Measurements from ENCODE around the gene LDLRAD2. TPM values are rescaled to one million over a fixed set of nuclear protein-coding genes. Genes with fewer than 3 reads are reported as not detected.
A peak's percentile ranks its signal among the peaks of the same experiment; 100 is the strongest.

The LDLRAD2 gene
- total and polyA plus RNA-seq, 9 of the 15 experiments (the other 6 are each of a cell fraction or from before 2014, with no cell fraction given) = 0.45 to 0.48 TPM; not detected in 7

DNA sequence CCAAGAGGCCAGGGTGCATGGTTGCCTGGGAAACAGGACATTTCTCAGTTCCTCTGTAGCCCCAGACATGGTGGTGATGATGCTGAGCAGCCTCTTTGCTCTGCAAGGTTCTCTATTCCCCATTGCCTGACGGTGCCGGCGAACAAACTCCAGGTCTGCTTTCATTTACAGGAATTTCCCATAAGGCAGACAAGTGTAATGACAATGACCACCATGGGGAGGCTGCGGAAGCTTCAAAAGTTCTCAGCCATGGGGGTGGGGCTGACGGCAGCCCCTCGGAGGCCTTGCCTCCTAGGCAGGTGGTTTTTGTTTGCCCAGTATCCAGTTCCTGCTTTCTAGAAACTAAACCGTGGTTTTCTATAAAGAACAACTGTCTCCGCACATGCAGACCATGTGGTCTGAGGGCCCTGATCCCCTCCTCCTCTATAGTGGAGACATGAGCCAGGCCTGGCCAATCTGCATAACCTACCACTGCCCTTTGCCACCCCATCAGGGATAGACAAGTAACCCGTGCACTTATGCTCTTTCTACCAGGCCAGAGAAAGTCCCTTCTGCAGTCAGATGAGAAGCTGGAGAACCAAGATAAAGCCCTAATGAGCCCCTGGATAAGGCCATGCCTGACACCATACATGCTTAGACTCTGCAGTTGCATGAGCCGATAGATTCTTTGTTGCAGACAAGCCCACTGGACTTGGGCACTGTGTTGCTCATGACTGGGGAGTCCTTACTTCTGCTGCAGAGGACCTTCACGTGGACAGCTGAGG is 54.1 kb downstream of the LDLRAD2 start (continued):
- TF ChIP-seq RAD21 (CRISPR knock-in tag; conservative IDR thresholded peaks at IDR 0.05 in 1 of 2, IDR thresholded peaks at IDR 0.05 in 1 of 2) (peak in 1 of 2 experiments; percentile 49; a peak in 2 of 4 replicates), ZBTB49 (CRISPR knock-in tag; IDR thresholded peaks at IDR 0.05; ENCODE audit: borderline replicate concordance) (no peak), SNRNP70 (optimal IDR thresholded peaks at IDR 0.05; ENCODE audit: low read depth, low read length) (no peak), TAF9B (IDR thresholded peaks at IDR 0.05; ENCODE audit: partially characterized antibody) (no peak), CTCF (IDR thresholded peaks at IDR 0.05 in 2 of 3, conservative IDR thresholded peaks at IDR 0.05 in 1 of 3; ENCODE audit: insufficient read depth in 2 of 3, low read depth in 1 of 3, low read length in 3 of 3) (peak; percentile 28 to 57 (median 37); a peak in 5 of 6 replicates), SMARCA4 (IDR thresholded peaks at IDR 0.05) (peak; percentile 68), ZBTB7A (IDR thresholded peaks at IDR 0.05; ENCODE audit: borderline replicate concordance, control insufficient read depth, low read depth, low read length) (peak; percentile 52; the same call in 1 of the 2 replicates), ZFX (CRISPR knock-in tag; IDR thresholded peaks at IDR 0.05) (0 out of 2 replicates have a peak, but pooled peaks have one; percentile 33)

Data from K562 (cell line).